ENCODE results near the gene THAP12.

THAP12 gene, protein sequence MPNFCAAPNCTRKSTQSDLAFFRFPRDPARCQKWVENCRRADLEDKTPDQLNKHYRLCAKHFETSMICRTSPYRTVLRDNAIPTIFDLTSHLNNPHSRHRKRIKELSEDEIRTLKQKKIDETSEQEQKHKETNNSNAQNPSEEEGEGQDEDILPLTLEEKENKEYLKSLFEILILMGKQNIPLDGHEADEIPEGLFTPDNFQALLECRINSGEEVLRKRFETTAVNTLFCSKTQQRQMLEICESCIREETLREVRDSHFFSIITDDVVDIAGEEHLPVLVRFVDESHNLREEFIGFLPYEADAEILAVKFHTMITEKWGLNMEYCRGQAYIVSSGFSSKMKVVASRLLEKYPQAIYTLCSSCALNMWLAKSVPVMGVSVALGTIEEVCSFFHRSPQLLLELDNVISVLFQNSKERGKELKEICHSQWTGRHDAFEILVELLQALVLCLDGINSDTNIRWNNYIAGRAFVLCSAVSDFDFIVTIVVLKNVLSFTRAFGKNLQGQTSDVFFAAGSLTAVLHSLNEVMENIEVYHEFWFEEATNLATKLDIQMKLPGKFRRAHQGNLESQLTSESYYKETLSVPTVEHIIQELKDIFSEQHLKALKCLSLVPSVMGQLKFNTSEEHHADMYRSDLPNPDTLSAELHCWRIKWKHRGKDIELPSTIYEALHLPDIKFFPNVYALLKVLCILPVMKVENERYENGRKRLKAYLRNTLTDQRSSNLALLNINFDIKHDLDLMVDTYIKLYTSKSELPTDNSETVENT

DNA sequence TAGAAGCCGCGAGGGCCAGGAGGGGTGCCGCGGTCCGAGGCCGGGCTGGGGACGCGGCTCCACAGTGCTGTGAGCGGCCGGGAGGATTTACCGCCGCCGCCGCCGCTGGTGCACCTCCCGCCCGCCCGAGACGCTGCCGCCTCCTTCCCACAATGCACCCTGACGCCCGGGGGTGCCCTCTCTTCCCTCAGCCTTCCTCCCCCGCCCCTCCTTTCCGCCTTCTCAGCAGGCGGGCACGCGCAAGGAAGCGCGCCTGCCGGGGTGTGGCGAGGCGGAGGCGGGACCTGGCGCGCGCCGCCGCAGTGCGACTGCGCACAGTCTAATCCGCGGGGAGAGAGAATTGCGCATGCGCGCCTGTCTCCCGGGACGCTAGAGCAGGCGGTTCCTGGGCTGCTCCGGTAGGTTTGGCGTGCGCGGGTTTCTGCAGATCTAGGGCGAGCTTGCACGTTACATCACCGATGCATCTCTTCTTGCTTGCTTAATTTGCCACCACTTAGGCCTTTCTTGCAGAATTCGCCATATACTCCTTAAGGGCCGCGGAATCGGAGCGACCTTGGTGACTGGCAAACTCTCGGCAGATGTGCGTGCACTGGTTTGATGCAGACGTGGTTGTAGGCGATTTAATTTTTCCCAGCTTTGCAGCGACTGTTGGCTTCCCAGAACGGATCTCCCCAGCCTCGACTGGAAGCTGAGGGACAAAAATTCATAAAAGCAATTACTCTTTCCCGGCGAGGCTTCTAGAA is at the start of gene THAP12, which contains the start of gene GVQW3:
Gene THAP12 (minus strand): TSS at position 156 of the 743 bp plus-strand sequence. CDS start 296 bp downstream, outside the sequence.
Gene GVQW3 (plus strand): TSS at position 347 of the 743 bp plus-strand sequence. CDS start 506 bp downstream, outside the sequence.
- Histone ChIP-seq H3K9ac (no peak within 1 kb of the TSS), H2AFZ (peak within 1 kb of the TSS; percentile 70), H3K36me3 (ENCODE audit: control insufficient read depth, insufficient read depth, low read length) (no peaks in the 10 kb centered on the region), H3K4me1 (peaks cover 5% of the 10 kb centered on the region), H3K27me3 (ENCODE audit: control insufficient read depth, insufficient read depth, low read length) (no peaks in the 10 kb centered on the region), H3K9me3 (ENCODE audit: control insufficient read depth, low read length) (no peaks in the 10 kb centered on the region), H3K4me3 (ENCODE audit: low read depth, low read length) (peak within 1 kb of the TSS; percentile 60), H3K4me2 (ENCODE audit: low read length) (peak within 1 kb of the TSS; percentile 80), H3K79me2 (peaks cover 12% of the 10 kb centered on the region), H3K27ac (no peak within 1 kb of the TSS)
- TF ChIP-seq, protein P1, sequence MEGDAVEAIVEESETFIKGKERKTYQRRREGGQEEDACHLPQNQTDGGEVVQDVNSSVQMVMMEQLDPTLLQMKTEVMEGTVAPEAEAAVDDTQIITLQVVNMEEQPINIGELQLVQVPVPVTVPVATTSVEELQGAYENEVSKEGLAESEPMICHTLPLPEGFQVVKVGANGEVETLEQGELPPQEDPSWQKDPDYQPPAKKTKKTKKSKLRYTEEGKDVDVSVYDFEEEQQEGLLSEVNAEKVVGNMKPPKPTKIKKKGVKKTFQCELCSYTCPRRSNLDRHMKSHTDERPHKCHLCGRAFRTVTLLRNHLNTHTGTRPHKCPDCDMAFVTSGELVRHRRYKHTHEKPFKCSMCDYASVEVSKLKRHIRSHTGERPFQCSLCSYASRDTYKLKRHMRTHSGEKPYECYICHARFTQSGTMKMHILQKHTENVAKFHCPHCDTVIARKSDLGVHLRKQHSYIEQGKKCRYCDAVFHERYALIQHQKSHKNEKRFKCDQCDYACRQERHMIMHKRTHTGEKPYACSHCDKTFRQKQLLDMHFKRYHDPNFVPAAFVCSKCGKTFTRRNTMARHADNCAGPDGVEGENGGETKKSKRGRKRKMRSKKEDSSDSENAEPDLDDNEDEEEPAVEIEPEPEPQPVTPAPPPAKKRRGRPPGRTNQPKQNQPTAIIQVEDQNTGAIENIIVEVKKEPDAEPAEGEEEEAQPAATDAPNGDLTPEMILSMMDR (IDR thresholded peaks at IDR 0.05), result no peak

DNA sequence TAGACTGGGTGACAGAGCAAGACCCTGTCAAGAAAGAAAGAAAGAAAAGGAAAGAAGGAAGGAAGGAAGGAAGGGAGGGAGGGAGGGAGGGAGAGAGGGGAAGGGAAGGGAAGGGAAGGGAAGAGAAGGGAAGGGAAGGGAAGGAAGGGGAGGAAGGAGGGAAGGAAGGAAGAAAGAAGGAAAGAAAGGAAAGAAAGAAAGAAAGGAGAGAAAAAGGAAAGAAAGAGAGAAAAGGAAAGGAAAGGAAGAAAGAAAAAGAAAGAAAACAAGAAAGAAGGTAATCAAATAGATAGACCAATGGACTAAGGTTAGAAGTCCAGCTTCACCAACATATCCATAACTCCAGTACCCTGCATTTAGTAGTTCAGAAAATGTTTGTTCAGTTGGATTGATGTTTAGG is 45.7 kb upstream of the THAP12 start:
- Histone ChIP-seq H3K9me3 (ENCODE audit: control insufficient read depth, low read length) (no peaks in the 10 kb centered on the region), H3K4me2 (ENCODE audit: low read length) (no peak overlapping the region), H3K36me3 (ENCODE audit: control insufficient read depth, insufficient read depth, low read length) (no peaks in the 10 kb centered on the region), H3K9ac (no peak overlapping the region), H3K27me3 (ENCODE audit: control insufficient read depth, insufficient read depth, low read length) (no peaks in the 10 kb centered on the region), H3K79me2 (no peaks in the 10 kb centered on the region), H3K4me3 (ENCODE audit: low read depth, low read length) (no peak overlapping the region), H2AFZ (no peak overlapping the region), H3K4me1 (peaks cover 4% of the 10 kb centered on the region), H3K27ac (no peak overlapping the region)
- TF ChIP-seq, protein P1 (IDR thresholded peaks at IDR 0.05), result no peak

DNA sequence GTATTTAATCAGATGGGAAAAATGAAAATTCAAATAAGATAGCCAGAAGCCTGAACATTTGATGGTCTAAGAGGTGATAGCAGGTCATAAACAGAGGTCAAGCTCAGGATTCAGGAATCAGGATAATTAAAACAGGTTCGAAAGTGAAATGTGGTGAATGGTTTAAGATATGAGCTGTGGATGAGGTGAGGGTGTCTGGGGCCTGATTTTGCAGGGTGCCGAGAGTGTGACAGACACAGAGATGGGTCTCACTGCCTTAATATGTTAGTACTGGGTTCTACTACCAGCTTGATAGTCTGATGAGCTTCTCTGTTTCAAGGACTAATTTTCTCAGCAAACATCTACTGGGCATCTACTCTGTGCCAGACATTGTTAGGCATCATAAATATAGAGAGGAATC is 44.0 kb upstream of the THAP12 start:
- Histone ChIP-seq H3K4me2 (ENCODE audit: low read length) (no peak overlapping the region), H3K9me3 (ENCODE audit: control insufficient read depth, low read length) (no peaks in the 10 kb centered on the region), H3K27me3 (ENCODE audit: control insufficient read depth, insufficient read depth, low read length) (no peaks in the 10 kb centered on the region), H2AFZ (no peak overlapping the region), H3K4me3 (ENCODE audit: low read depth, low read length) (no peak overlapping the region), H3K27ac (no peak overlapping the region), H3K36me3 (ENCODE audit: control insufficient read depth, insufficient read depth, low read length) (no peaks in the 10 kb centered on the region), H3K79me2 (no peaks in the 10 kb centered on the region), H3K9ac (no peak overlapping the region), H3K4me1 (peaks cover 4% of the 10 kb centered on the region)
- TF ChIP-seq, protein P1 (IDR thresholded peaks at IDR 0.05), result no peak

DNA sequence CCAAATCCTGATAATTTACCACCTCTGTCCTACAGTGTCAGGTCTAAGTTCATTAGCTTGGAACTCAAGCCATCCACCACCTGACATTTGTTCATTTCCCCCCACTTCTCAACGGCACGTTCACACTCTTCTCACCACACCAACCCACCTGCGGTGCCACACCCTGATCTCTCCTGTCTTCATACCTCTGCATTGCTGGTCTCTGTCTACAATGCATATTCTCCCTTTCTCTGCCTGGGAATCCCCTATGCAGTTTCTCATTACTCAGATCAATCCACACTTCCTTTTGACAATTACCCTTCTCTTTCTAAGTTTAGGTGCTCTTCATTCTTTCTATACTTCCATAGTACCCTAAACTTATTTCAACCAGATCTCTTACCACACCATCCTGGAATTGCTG is 43.4 kb upstream of the THAP12 start:
- H3K4me1 ChIP-seq, result peaks cover 4% of the 10 kb centered on the region
- no peak overlapping the region for H3K9ac ChIP-seq
- H3K9me3 ChIP-seq (ENCODE audit: control insufficient read depth, low read length), result no peaks in the 10 kb centered on the region
- H3K27ac ChIP-seq, result no peak overlapping the region
- no peaks in the 10 kb centered on the region for H3K36me3 ChIP-seq (ENCODE audit: control insufficient read depth, insufficient read depth, low read length)
- no peaks in the 10 kb centered on the region for H3K27me3 ChIP-seq (ENCODE audit: control insufficient read depth, insufficient read depth, low read length)
- no peaks in the 10 kb centered on the region for H3K79me2 ChIP-seq
- TF ChIP-seq, protein P1 (IDR thresholded peaks at IDR 0.05), result no peak
- no peak overlapping the region for H3K4me2 ChIP-seq (ENCODE audit: low read length)
- H3K4me3 ChIP-seq (ENCODE audit: low read depth, low read length), result no peak overlapping the region
- H2AFZ ChIP-seq, result no peak overlapping the region
